ENCODE measurements around the gene SLC24A3.

DNA sequence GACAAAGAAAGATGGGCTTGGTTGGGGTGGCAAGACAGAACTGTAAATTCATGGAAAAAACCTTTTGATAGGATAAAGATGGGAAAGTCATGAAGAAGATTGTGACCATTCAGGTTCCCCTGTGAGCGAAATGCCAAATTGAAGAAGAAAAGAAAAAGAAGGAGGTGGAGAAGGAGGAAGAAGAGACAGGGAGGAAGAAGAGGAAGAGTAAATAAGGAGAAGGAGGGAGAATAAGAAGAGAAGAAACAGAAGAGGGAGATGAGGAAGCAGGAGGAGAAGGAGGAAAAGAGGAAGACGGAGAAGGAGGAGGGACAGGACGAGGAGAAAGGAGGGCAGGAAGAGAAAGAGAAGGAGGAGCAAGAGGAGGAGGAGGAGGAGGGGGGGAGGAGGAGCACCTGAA is 199.8 kb downstream of the SLC24A3 start:
- TF ChIP-seq, protein P1, sequence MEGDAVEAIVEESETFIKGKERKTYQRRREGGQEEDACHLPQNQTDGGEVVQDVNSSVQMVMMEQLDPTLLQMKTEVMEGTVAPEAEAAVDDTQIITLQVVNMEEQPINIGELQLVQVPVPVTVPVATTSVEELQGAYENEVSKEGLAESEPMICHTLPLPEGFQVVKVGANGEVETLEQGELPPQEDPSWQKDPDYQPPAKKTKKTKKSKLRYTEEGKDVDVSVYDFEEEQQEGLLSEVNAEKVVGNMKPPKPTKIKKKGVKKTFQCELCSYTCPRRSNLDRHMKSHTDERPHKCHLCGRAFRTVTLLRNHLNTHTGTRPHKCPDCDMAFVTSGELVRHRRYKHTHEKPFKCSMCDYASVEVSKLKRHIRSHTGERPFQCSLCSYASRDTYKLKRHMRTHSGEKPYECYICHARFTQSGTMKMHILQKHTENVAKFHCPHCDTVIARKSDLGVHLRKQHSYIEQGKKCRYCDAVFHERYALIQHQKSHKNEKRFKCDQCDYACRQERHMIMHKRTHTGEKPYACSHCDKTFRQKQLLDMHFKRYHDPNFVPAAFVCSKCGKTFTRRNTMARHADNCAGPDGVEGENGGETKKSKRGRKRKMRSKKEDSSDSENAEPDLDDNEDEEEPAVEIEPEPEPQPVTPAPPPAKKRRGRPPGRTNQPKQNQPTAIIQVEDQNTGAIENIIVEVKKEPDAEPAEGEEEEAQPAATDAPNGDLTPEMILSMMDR (conservative IDR thresholded peaks at IDR 0.05; ENCODE audit: low read length) = no peak
- TF ChIP-seq EZH2phosphoT487 (IDR thresholded peaks at IDR 0.05; ENCODE audit: borderline replicate concordance, low read depth, low read length) = no peak

All from OCI-LY7 (cell line).